Testis (tissue), 2 donors: Measurements from ENCODE around the gene NXT1.

ENCODE experiments used
- CTCF ChIP-seq, 3 experiments: fragments of 450-650 bp in 2 of 3; fragments of 200-600 bp in 1 of 3; sonication (generic) in 1 of 3; IDR thresholded peaks; one replicate each; pipeline ENCODE4 v1.5.1; 2016 to 2019; ENCODE audit warnings: antibody characterized with exemption in 3 of 3, mild to moderate bottlenecking in 2 of 3, moderate library complexity in 1 of 3
- POLR2A ChIP-seq: fragments of 450-650 bp; IDR thresholded peaks from one replicate; pipeline ENCODE4 v1.6.1; 2017; ENCODE audit warnings: antibody characterized with exemption, mild to moderate bottlenecking, moderate library complexity

DNA sequence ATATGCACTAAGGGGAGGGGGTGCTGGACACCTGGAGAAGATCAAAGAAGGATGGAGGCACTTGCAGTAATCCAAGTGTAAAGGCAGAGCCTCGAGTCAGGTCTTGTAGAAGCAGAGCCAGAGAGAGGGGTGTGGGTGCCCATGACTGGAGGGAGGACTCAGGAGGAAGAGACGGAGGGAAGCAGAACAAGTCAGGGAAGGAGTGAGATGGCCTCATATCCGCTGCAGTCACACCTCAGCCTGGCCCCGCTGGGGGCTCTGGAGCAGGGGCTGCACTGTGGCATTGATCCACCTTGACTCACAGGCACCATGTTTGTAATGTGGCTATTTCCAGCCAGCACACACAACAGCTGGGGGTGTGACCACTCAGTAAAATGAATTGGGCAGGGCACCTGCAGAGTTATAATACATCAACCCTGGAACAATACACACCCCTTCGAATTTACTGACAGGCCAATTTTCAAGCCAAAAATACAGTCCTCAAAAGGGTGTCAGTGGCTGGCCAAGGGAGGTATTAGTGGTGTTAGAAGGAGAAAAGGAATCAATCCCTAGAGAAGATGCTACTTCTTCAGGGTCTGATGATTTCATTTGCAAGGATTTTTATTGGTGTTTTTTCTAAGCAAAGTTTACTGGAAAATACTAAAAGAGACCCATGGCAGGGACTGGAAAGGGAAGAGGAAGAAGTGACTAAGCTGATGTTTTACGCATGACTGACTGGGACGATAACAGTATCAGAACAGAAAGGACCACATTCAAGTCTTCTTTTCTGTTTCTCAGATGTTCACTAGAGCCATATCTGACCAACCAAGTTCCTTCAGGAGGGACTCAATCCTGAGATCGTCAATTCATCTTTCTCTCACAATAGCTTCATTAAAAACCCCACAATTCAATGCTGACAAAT is 18.9 kb upstream of the NXT1 start:
- TF ChIP-seq CTCF (IDR thresholded peaks at IDR 0.05) (no peak), POLR2A (no peak)
